ENCODE measurements around the gene NELL1. TPM values are rescaled to one million over a fixed set of nuclear protein-coding genes. Genes with fewer than 3 reads are reported as not detected.

NELL1 gene
- total and polyA plus RNA-seq, 2 donors (not counting 3 experiments of a cell fraction or from before 2014, with no cell fraction given), result not detected

DNA sequence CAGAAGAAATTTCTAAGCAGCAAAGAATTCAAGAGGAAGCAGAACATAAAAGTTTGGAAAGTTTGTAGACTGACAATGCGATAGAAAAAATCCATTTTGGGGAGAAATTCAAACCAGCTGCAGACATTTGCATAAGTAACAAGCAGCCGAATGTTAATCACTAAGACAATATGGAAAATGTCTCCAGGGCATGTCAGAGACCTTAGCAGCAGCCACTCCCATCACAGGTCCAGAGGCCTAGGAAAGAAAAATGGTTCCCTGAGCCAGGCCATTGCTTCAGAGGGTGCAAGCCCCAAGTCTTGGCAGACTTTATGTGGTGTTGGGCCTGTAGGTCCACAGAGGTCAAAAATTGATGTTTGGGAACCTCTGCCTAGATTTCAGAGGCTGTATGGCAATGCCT, 155.4 kb downstream of the NELL1 start:
- peaks cover 10% of the 10 kb centered on the region for H3K9me3 ChIP-seq (replicated peaks; ENCODE audit: control insufficient read depth, insufficient read depth, low read length)
- H3K9ac ChIP-seq (replicated peaks; ENCODE audit: extremely low read depth, insufficient read depth, low read length), result no peak overlapping the region
- FAIRE-seq, result no peak
- no peak overlapping the region for H2AFZ ChIP-seq (ENCODE audit: low read depth, low read length)
- H3K4me1 ChIP-seq (ENCODE audit: control insufficient read depth, extremely low read depth, insufficient read depth, low read length), result no peaks in the 10 kb centered on the region
- no peaks in the 10 kb centered on the region for H3K27me3 ChIP-seq (ENCODE audit: control insufficient read depth in 2 of 2, insufficient read depth in 2 of 2, low read length in 2 of 2)
- H3K36me3 ChIP-seq (ENCODE audit: control insufficient read depth in 2 of 2, extremely low read depth in 1 of 2, insufficient read depth in 2 of 2, low read length in 2 of 2), result no peaks in the 10 kb centered on the region
- no peak overlapping the region for H3K4me2 ChIP-seq (ENCODE audit: insufficient read depth, low read length)
- ChIA-PET POLR2A (no interaction called here), CTCF (no interaction called here)
- no peak overlapping the region for H3K4me3 ChIP-seq (replicated peaks in 1 of 3; ENCODE audit: insufficient read depth in 1 of 3, low read depth in 1 of 3, low read length in 3 of 3)
- no peak overlapping the region for H3K27ac ChIP-seq (ENCODE audit: insufficient read depth, low read depth, low read length)
- TF ChIP-seq MYC (IDR thresholded peaks at IDR 0.05; ENCODE audit: low read depth, low read length) (no peak), FOS (IDR thresholded peaks at IDR 0.05; ENCODE audit: borderline replicate concordance, insufficient read depth, low read length) (no peak), CTCF (IDR thresholded peaks at IDR 0.05; ENCODE audit: extremely low read depth in 1 of 2, insufficient read depth in 1 of 2, low read depth in 1 of 2, low read length in 2 of 2) (no peak), POLR2AphosphoS5 (IDR thresholded peaks at IDR 0.05; ENCODE audit: insufficient read depth, low read depth, low read length) (no peak), EZH2 (IDR thresholded peaks at IDR 0.05; ENCODE audit: borderline replicate concordance, low read depth, low read length, severe bottlenecking) (no peak)
- H3K9me1 ChIP-seq (replicated peaks; ENCODE audit: control insufficient read depth, extremely low read depth, insufficient read depth, low read length), result no peaks in the 10 kb centered on the region
- no peaks in the 10 kb centered on the region for H4K20me1 ChIP-seq (replicated peaks; ENCODE audit: control insufficient read depth, extremely low read depth, insufficient read depth, low read length)
- dilution Hi-C loops (cut with MboI; ENCODE audit: extremely low pct_ligation_motif_present, low sequenced_read_pairs) (no loop called here), intact Hi-C loops (cut with micrococcal nuclease) (no loop called here)
- no TSS peak for BruUV-seq (replicated peaks)
- no peaks in the 10 kb centered on the region for H3K79me2 ChIP-seq (ENCODE audit: control insufficient read depth, insufficient read depth, low read length)
- no peak for DNase-seq (ENCODE audit: low read depth, low spot score)

DNA sequence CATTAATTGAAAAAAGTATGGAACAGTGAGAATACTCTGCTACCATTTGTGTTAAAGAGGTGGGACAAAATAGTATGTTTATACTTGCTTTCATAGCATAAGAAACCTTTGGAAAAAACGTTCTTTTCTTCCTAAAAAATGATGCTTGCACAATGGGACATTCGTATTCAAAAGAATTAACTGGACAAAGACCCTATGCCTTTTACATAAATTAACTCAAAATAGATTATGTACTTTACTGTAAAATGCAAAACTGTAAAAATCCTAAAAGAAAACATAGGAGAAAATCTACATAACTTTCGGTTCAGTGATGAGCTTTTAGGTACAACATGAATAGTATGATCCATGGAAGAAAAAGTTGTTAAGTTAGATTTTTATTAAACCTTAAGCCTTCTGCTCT, 166.2 kb downstream of the NELL1 start:
- H3K27ac ChIP-seq (ENCODE audit: insufficient read depth, low read depth, low read length), result no peak overlapping the region
- no peak overlapping the region for H2AFZ ChIP-seq (ENCODE audit: low read depth, low read length)
- no peaks in the 10 kb centered on the region for H3K4me1 ChIP-seq (ENCODE audit: control insufficient read depth, extremely low read depth, insufficient read depth, low read length)
- H3K9me3 ChIP-seq (replicated peaks; ENCODE audit: control insufficient read depth, insufficient read depth, low read length), result peaks cover 5% of the 10 kb centered on the region
- ChIA-PET CTCF (no interaction called here), POLR2A (no interaction called here)
- no peaks in the 10 kb centered on the region for H3K79me2 ChIP-seq (ENCODE audit: control insufficient read depth, insufficient read depth, low read length)
- FAIRE-seq (no peak), DNase-seq (ENCODE audit: low read depth, low spot score) (no peak)
- no peak overlapping the region for H3K4me2 ChIP-seq (ENCODE audit: insufficient read depth, low read length)
- no peak overlapping the region for H3K4me3 ChIP-seq (replicated peaks in 1 of 3; ENCODE audit: insufficient read depth in 1 of 3, low read depth in 1 of 3, low read length in 3 of 3)
- dilution Hi-C loops (cut with MboI; ENCODE audit: extremely low pct_ligation_motif_present, low sequenced_read_pairs) (no loop called here), intact Hi-C loops (cut with micrococcal nuclease) (no loop called here)
- H3K9me1 ChIP-seq (replicated peaks; ENCODE audit: control insufficient read depth, extremely low read depth, insufficient read depth, low read length), result no peaks in the 10 kb centered on the region
- no peaks in the 10 kb centered on the region for H4K20me1 ChIP-seq (replicated peaks; ENCODE audit: control insufficient read depth, extremely low read depth, insufficient read depth, low read length)
- no peak overlapping the region for H3K9ac ChIP-seq (replicated peaks; ENCODE audit: extremely low read depth, insufficient read depth, low read length)
- no peaks in the 10 kb centered on the region for H3K27me3 ChIP-seq (ENCODE audit: control insufficient read depth in 2 of 2, insufficient read depth in 2 of 2, low read length in 2 of 2)
- no TSS peak for BruUV-seq (replicated peaks)
- no peaks in the 10 kb centered on the region for H3K36me3 ChIP-seq (ENCODE audit: control insufficient read depth in 2 of 2, extremely low read depth in 1 of 2, insufficient read depth in 2 of 2, low read length in 2 of 2)
- TF ChIP-seq POLR2AphosphoS5 (IDR thresholded peaks at IDR 0.05; ENCODE audit: insufficient read depth, low read depth, low read length), result no peak
- TF ChIP-seq MYC (IDR thresholded peaks at IDR 0.05; ENCODE audit: low read depth, low read length), result no peak
- TF ChIP-seq POLR2A (IDR thresholded peaks at IDR 0.05; ENCODE audit: low read depth, low read length), result no peak
- TF ChIP-seq CTCF (IDR thresholded peaks at IDR 0.05; ENCODE audit: extremely low read depth in 1 of 2, insufficient read depth in 1 of 2, low read depth in 1 of 2, low read length in 2 of 2), result no peak
- no peak for TF ChIP-seq JUN (IDR thresholded peaks at IDR 0.05; ENCODE audit: borderline replicate concordance, insufficient read depth, insufficient read length, low read depth)
- TF ChIP-seq FOS (IDR thresholded peaks at IDR 0.05; ENCODE audit: borderline replicate concordance, insufficient read depth, low read length), result no peak
- no peak for TF ChIP-seq EZH2 (IDR thresholded peaks at IDR 0.05; ENCODE audit: borderline replicate concordance, low read depth, low read length, severe bottlenecking)
- TF ChIP-seq MAX (IDR thresholded peaks at IDR 0.05; ENCODE audit: insufficient read depth, insufficient read length), result no peak
- no peak for TF ChIP-seq GATA2 (IDR thresholded peaks at IDR 0.05; ENCODE audit: insufficient read depth, insufficient read length, low read depth, low read length)

Data from endothelial cell of umbilical vein (primary cell).